NCI-H1092 treated with DMSO at 0.1 percent for 48 hours (cell line): ENCODE measurements around the gene EHF.
"Not testable (repeated sequence)": the region's sequence is repeated elsewhere in the genome, so short reads cannot be mapped to it uniquely, and the experiment has no call there.

Source experiments
- DNase-seq: peaks from one replicate; lab custom pipeline; 2025; lab: John Stamatoyannopoulos, UW

Gene EHF

GRCh38 chr11:34620820-34621792, at the start of gene EHF:
EHF (plus strand) TSS chr11:34621093; CDS start chr11:34642631, 21,538 bp downstream.
- DNase-seq: no peak

GRCh38 chr11:34573537-34573936, 47.4 kb upstream of the EHF start:
- DNase-seq: no peak

GRCh38 chr11:34575261-34575660, 45.6 kb upstream of the EHF start:
- DNase-seq: no peak

GRCh38 chr11:34575671-34576070, 45.2 kb upstream of the EHF start:
- DNase-seq: no peak

GRCh38 chr11:34576331-34576730, 44.6 kb upstream of the EHF start:
- no peak for DNase-seq

GRCh38 chr11:34583818-34584217, 37.1 kb upstream of the EHF start:
- DNase-seq: no peak

- no peak for DNase-seq
Observed at GRCh38 chr11:34585304-34585734, 35.6 kb upstream of the EHF start.

- DNase-seq: peak; percentile 58
Observed at GRCh38 chr11:34585735-34586487, 35.0 kb upstream of the EHF start.

- DNase-seq: no peak
Observed at GRCh38 chr11:34586488-34587281, 34.2 kb upstream of the EHF start.

GRCh38 chr11:34587282-34587677, 33.6 kb upstream of the EHF start:
- DNase-seq: no peak

- DNase-seq: no peak
Observed at GRCh38 chr11:34588023-34588422, 32.9 kb upstream of the EHF start.

GRCh38 chr11:34588701-34589100, 32.2 kb upstream of the EHF start:
- DNase-seq: no peak

- not testable (repeated sequence) for DNase-seq
Observed at GRCh38 chr11:34589177-34589576, 31.7 kb upstream of the EHF start.

GRCh38 chr11:34593085-34593484, 27.8 kb upstream of the EHF start:
- no peak for DNase-seq

GRCh38 chr11:34594603-34595002, 26.3 kb upstream of the EHF start:
- DNase-seq: no peak

GRCh38 chr11:34595391-34595790, 25.5 kb upstream of the EHF start:
- DNase-seq: no peak

GRCh38 chr11:34595960-34596644, 24.8 kb upstream of the EHF start:
- no peak for DNase-seq

GRCh38 chr11:34599406-34599945, 21.4 kb upstream of the EHF start:
- DNase-seq: no peak

- DNase-seq: no peak
Observed at GRCh38 chr11:34600339-34601084, 20.4 kb upstream of the EHF start.

- no peak for DNase-seq
Observed at GRCh38 chr11:34601085-34601444, 19.8 kb upstream of the EHF start.

GRCh38 chr11:34601609-34602008, 19.3 kb upstream of the EHF start:
- no peak for DNase-seq
